Measurements from ENCODE around the gene CEP78.
A peak's percentile ranks its signal among the peaks of the same experiment; 100 is the strongest.
"Not testable (repeated sequence)": the region's sequence is repeated elsewhere in the genome, so short reads cannot be mapped to it uniquely, and the experiment has no call there.

The CEP78 gene

GRCh38 chr9:78196258-78196657, 39.6 kb upstream of the CEP78 start:
- DNase-seq (ENCODE audit: low read depth) = peak; percentile 39
- no peak overlapping the region for H3K4me3 ChIP-seq (ENCODE audit: low read depth, low read length)
- TF ChIP-seq CTCF (IDR thresholded peaks at IDR 0.05; ENCODE audit: insufficient read depth, low read depth, low read length, missing control alignments) = no peak

GRCh38 chr9:78201158-78201777, 34.6 kb upstream of the CEP78 start:
- not testable (repeated sequence) for H3K4me3 ChIP-seq (ENCODE audit: low read depth, low read length)
- DNase-seq (ENCODE audit: low read depth) = peak; percentile 72

- DNase-seq (ENCODE audit: low read depth) = no peak
- H3K4me3 ChIP-seq (ENCODE audit: low read depth, low read length) = no peak overlapping the region
- TF ChIP-seq CTCF (IDR thresholded peaks at IDR 0.05; ENCODE audit: insufficient read depth, low read depth, low read length, missing control alignments) = no peak
Measured at GRCh38 chr9:78207319-78207718, 28.6 kb upstream of the CEP78 start.

GRCh38 chr9:78207901-78208300, 28.0 kb upstream of the CEP78 start:
- no peak for DNase-seq (ENCODE audit: low read depth)
- TF ChIP-seq CTCF (IDR thresholded peaks at IDR 0.05; ENCODE audit: insufficient read depth, low read depth, low read length, missing control alignments) = no peak
- H3K4me3 ChIP-seq (ENCODE audit: low read depth, low read length) = no peak overlapping the region

- H3K4me3 ChIP-seq (ENCODE audit: low read depth, low read length) = no peak overlapping the region
- DNase-seq (ENCODE audit: low read depth) = no peak
- TF ChIP-seq CTCF (IDR thresholded peaks at IDR 0.05; ENCODE audit: insufficient read depth, low read depth, low read length, missing control alignments) = no peak
Measured at GRCh38 chr9:78209127-78209526, 26.7 kb upstream of the CEP78 start.

- TF ChIP-seq CTCF (IDR thresholded peaks at IDR 0.05; ENCODE audit: insufficient read depth, low read depth, low read length, missing control alignments) = no peak
- DNase-seq (ENCODE audit: low read depth) = peak; percentile 88
- no peak overlapping the region for H3K4me3 ChIP-seq (ENCODE audit: low read depth, low read length)
Measured at GRCh38 chr9:78210841-78211301, 25.0 kb upstream of the CEP78 start.

GRCh38 chr9:78212868-78213267, 23.0 kb upstream of the CEP78 start:
- TF ChIP-seq CTCF (IDR thresholded peaks at IDR 0.05; ENCODE audit: insufficient read depth, low read depth, low read length, missing control alignments) = no peak

More at GRCh38 chr9:78212868-78213267, 23.0 kb upstream of the CEP78 start:
- no peak overlapping the region for H3K4me3 ChIP-seq (ENCODE audit: low read depth, low read length)
- no peak for DNase-seq (ENCODE audit: low read depth)
